ENCODE data around the gene SLC2A1. TPM values are rescaled to one million over a fixed set of nuclear protein-coding genes. Genes with fewer than 3 reads are reported as not detected.

Gene SLC2A1
- total and polyA plus RNA-seq, 9 of the 15 experiments (the other 6 are each of a cell fraction or from before 2014, with no cell fraction given): 12.6 to 153 (median 48.0) TPM

DNA sequence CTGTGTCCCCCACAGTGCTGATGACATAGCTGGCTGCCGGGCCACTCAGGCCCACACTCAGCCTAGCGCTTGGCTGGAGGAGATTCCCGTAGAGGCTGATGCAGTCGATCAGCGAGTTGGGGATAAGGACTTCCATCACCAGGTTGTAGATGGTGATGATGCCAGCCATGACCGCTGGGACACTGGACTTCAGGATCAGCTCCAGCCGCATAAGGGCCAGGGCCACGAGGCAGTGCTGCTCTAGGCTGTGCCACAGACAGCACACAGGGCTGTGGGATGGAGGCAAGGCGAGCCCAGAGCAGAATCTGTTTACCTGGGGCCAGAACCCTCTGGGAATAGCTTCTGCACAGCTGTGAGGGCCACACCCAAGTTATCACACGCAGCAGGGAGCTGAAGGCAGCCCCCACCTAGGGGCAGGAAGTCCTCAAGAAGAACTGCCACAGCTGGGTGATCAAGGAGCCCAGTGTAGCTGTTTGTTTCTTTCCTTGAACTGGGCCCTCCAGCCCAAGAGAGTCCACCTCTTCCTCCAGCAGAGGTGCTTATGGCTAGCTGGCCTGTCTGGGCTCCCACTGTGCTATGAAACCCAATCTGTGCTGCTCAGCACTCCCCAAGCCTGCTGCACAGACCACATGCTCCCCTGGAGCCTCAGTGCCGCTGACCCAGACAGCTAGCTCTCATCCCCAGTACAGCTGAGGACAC is 6.2 kb downstream of the SLC2A1 start (continued):
- TF ChIP-seq, protein P1, sequence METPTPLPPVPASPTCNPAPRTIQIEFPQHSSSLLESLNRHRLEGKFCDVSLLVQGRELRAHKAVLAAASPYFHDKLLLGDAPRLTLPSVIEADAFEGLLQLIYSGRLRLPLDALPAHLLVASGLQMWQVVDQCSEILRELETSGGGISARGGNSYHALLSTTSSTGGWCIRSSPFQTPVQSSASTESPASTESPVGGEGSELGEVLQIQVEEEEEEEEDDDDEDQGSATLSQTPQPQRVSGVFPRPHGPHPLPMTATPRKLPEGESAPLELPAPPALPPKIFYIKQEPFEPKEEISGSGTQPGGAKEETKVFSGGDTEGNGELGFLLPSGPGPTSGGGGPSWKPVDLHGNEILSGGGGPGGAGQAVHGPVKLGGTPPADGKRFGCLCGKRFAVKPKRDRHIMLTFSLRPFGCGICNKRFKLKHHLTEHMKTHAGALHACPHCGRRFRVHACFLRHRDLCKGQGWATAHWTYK (CRISPR knock-in tag; IDR thresholded peaks at IDR 0.05): no peak
- TF ChIP-seq NR3C1 (CRISPR knock-in tag; IDR thresholded peaks at IDR 0.05) (no peak), ZBTB17 (CRISPR knock-in tag; IDR thresholded peaks at IDR 0.05) (0 out of 2 replicates have a peak, but pooled peaks have one; percentile 62), ZNF174 (CRISPR knock-in tag; IDR thresholded peaks at IDR 0.05) (no peak), NRF1 (conservative IDR thresholded peaks at IDR 0.05 in 1 of 2, IDR thresholded peaks at IDR 0.05 in 1 of 2) (peak; percentile 35 to 45; a peak in 1 of 4 replicates), SAFB2 (IDR thresholded peaks at IDR 0.05; ENCODE audit: borderline replicate concordance, low read depth, low read length, severe bottlenecking) (no peak), MTA3 (IDR thresholded peaks at IDR 0.05; ENCODE audit: borderline replicate concordance) (0 out of 2 replicates have a peak, but pooled peaks have one; percentile 17), RBM39 (optimal IDR thresholded peaks at IDR 0.05; ENCODE audit: low read depth, low read length) (no peak), PURB (CRISPR knock-in tag; IDR thresholded peaks at IDR 0.05; ENCODE audit: low read depth) (no peak), ZNF311 (CRISPR knock-in tag; IDR thresholded peaks at IDR 0.05) (no peak), YBX1 (IDR thresholded peaks at IDR 0.05) (no peak), BRF1 (IDR thresholded peaks at IDR 0.05; ENCODE audit: borderline replicate concordance, extremely low read depth, insufficient read length) (no peak), ZNF124 (CRISPR knock-in tag; IDR thresholded peaks at IDR 0.05) (no peak), IFI16 (CRISPR knock-in tag; IDR thresholded peaks at IDR 0.05) (no peak), RBM25 (IDR thresholded peaks at IDR 0.05; ENCODE audit: low read depth, low read length, severe bottlenecking) (no peak), STAT5B (CRISPR knock-in tag; IDR thresholded peaks at IDR 0.05) (no peak), FOS (IDR thresholded peaks at IDR 0.05; ENCODE audit: extremely low read depth, insufficient read length) (no peak)
- TF ChIP-seq, protein P2, sequence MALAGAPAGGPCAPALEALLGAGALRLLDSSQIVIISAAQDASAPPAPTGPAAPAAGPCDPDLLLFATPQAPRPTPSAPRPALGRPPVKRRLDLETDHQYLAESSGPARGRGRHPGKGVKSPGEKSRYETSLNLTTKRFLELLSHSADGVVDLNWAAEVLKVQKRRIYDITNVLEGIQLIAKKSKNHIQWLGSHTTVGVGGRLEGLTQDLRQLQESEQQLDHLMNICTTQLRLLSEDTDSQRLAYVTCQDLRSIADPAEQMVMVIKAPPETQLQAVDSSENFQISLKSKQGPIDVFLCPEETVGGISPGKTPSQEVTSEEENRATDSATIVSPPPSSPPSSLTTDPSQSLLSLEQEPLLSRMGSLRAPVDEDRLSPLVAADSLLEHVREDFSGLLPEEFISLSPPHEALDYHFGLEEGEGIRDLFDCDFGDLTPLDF (CRISPR knock-in tag; IDR thresholded peaks at IDR 0.05): no peak
- TF ChIP-seq, protein P3, sequence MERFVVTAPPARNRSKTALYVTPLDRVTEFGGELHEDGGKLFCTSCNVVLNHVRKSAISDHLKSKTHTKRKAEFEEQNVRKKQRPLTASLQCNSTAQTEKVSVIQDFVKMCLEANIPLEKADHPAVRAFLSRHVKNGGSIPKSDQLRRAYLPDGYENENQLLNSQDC (CRISPR knock-in tag; IDR thresholded peaks at IDR 0.05): no peak
- TF ChIP-seq, protein P4, sequence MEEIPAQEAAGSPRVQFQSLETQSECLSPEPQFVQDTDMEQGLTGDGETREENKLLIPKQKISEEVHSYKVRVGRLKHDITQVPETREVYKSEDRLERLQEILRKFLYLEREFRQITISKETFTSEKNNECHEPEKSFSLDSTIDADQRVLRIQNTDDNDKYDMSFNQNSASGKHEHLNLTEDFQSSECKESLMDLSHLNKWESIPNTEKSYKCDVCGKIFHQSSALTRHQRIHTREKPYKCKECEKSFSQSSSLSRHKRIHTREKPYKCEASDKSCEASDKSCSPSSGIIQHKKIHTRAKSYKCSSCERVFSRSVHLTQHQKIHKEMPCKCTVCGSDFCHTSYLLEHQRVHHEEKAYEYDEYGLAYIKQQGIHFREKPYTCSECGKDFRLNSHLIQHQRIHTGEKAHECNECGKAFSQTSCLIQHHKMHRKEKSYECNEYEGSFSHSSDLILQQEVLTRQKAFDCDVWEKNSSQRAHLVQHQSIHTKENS (CRISPR knock-in tag; IDR thresholded peaks at IDR 0.05): no peak
- TF ChIP-seq, protein P5, sequence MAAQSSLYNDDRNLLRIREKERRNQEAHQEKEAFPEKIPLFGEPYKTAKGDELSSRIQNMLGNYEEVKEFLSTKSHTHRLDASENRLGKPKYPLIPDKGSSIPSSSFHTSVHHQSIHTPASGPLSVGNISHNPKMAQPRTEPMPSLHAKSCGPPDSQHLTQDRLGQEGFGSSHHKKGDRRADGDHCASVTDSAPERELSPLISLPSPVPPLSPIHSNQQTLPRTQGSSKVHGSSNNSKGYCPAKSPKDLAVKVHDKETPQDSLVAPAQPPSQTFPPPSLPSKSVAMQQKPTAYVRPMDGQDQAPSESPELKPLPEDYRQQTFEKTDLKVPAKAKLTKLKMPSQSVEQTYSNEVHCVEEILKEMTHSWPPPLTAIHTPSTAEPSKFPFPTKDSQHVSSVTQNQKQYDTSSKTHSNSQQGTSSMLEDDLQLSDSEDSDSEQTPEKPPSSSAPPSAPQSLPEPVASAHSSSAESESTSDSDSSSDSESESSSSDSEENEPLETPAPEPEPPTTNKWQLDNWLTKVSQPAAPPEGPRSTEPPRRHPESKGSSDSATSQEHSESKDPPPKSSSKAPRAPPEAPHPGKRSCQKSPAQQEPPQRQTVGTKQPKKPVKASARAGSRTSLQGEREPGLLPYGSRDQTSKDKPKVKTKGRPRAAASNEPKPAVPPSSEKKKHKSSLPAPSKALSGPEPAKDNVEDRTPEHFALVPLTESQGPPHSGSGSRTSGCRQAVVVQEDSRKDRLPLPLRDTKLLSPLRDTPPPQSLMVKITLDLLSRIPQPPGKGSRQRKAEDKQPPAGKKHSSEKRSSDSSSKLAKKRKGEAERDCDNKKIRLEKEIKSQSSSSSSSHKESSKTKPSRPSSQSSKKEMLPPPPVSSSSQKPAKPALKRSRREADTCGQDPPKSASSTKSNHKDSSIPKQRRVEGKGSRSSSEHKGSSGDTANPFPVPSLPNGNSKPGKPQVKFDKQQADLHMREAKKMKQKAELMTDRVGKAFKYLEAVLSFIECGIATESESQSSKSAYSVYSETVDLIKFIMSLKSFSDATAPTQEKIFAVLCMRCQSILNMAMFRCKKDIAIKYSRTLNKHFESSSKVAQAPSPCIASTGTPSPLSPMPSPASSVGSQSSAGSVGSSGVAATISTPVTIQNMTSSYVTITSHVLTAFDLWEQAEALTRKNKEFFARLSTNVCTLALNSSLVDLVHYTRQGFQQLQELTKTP (IDR thresholded peaks at IDR 0.05; ENCODE audit: low read depth in 1 of 2, partially characterized antibody in 2 of 2): peak in 1 of 2 experiments; percentile 48
